PC-9 (cell line): Measurements from ENCODE around the gene ADCY2.

Experiments
- EZH2 ChIP-seq: fragments of 200-600 bp; sonication (generic); IDR thresholded peaks from 2 replicates; pipeline ENCODE4 v1.8.0; 2017; ENCODE audit warnings: antibody characterized with exemption, low read depth
- TF ChIP-seq, protein P1 (sequence below): fragments of 200-600 bp; sonication (generic); conservative IDR thresholded peaks from 2 replicates; pipeline ENCODE4 v1.6.1; 2017; ENCODE audit warnings: mixed run types, antibody characterized with exemption, mild to moderate bottlenecking, moderate library complexity

DNA sequence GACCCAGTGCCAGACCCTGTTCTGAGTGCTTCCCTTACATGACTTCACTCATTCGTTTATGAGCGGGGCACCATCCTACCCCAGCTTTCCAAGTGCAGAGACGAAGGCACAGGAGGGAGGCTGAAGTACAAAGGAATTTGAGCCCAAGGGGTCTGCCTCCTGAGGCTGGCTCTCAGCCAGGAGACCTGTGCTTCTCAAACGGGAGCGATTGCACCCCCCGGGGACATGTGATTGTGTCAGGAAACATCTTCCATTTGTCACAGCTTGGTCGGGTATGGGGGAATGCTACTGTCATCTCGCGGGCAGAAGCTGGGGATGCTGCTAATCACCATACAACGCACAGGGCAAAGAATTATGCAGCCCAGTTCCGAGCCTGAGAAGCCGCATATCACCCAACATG, 23.9 kb downstream of the ADCY2 start:
- TF ChIP-seq, protein P1, sequence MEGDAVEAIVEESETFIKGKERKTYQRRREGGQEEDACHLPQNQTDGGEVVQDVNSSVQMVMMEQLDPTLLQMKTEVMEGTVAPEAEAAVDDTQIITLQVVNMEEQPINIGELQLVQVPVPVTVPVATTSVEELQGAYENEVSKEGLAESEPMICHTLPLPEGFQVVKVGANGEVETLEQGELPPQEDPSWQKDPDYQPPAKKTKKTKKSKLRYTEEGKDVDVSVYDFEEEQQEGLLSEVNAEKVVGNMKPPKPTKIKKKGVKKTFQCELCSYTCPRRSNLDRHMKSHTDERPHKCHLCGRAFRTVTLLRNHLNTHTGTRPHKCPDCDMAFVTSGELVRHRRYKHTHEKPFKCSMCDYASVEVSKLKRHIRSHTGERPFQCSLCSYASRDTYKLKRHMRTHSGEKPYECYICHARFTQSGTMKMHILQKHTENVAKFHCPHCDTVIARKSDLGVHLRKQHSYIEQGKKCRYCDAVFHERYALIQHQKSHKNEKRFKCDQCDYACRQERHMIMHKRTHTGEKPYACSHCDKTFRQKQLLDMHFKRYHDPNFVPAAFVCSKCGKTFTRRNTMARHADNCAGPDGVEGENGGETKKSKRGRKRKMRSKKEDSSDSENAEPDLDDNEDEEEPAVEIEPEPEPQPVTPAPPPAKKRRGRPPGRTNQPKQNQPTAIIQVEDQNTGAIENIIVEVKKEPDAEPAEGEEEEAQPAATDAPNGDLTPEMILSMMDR: no peak
- TF ChIP-seq EZH2: no peak
